ENCODE results near the gene IFT81. TPM values are rescaled to one million over a fixed set of nuclear protein-coding genes. Genes with fewer than 3 reads are reported as not detected.

IFT81 gene
- total and polyA plus RNA-seq, 2 of the 13 experiments (the other 11 are each of a cell fraction or from before 2014, with no cell fraction given), result 4.2 to 13.0 TPM

DNA sequence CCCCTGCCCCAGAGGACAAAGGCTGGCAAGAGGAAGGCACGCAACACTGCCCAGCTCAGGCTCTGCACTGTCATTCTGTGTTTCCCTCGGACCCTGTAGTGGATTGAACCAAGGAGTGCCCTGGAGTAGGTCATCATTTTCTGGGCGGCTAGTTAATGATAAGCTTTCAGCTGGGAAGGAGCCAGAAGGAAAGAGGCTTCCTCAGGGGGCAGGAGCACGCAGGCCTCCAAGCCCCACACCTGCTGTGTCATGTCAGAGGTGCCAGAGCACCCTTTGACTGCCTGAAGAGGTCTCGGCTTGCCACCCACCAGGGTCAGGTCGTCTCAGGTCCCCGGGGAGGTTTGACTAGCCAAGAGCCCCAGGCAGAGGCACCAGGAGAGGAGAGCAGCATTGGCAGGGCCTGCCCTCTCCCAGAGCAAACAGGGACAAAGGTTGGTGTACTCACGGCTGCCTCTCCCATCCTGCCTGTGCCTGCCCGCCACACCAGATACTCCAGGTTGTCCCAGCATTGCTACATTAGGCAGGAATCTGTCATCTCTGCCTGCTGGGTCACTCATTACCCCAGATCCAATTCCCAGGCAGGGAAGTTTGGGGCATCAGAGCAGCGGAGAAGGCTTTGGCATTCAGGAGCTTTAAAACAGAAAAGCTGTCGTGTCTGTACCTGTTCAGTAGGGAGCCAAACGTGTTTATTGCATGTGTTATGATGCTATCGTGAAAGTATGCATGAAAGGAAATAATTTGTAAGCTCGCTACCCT lies 123.4 kb downstream of the IFT81 start (continued):
- TF ChIP-seq, protein P1, sequence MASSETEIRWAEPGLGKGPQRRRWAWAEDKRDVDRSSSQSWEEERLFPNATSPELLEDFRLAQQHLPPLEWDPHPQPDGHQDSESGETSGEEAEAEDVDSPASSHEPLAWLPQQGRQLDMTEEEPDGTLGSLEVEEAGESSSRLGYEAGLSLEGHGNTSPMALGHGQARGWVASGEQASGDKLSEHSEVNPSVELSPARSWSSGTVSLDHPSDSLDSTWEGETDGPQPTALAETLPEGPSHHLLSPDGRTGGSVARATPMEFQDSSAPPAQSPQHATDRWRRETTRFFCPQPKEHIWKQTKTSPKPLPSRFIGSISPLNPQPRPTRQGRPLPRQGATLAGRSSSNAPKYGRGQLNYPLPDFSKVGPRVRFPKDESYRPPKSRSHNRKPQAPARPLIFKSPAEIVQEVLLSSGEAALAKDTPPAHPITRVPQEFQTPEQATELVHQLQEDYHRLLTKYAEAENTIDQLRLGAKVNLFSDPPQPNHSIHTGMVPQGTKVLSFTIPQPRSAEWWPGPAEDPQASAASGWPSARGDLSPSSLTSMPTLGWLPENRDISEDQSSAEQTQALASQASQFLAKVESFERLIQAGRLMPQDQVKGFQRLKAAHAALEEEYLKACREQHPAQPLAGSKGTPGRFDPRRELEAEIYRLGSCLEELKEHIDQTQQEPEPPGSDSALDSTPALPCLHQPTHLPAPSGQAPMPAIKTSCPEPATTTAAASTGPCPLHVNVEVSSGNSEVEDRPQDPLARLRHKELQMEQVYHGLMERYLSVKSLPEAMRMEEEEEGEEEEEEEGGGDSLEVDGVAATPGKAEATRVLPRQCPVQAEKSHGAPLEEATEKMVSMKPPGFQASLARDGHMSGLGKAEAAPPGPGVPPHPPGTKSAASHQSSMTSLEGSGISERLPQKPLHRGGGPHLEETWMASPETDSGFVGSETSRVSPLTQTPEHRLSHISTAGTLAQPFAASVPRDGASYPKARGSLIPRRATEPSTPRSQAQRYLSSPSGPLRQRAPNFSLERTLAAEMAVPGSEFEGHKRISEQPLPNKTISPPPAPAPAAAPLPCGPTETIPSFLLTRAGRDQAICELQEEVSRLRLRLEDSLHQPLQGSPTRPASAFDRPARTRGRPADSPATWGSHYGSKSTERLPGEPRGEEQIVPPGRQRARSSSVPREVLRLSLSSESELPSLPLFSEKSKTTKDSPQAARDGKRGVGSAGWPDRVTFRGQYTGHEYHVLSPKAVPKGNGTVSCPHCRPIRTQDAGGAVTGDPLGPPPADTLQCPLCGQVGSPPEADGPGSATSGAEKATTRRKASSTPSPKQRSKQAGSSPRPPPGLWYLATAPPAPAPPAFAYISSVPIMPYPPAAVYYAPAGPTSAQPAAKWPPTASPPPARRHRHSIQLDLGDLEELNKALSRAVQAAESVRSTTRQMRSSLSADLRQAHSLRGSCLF (CRISPR knock-in tag; IDR thresholded peaks at IDR 0.05; ENCODE audit: borderline replicate concordance), result no peak
- TF ChIP-seq, protein P2, sequence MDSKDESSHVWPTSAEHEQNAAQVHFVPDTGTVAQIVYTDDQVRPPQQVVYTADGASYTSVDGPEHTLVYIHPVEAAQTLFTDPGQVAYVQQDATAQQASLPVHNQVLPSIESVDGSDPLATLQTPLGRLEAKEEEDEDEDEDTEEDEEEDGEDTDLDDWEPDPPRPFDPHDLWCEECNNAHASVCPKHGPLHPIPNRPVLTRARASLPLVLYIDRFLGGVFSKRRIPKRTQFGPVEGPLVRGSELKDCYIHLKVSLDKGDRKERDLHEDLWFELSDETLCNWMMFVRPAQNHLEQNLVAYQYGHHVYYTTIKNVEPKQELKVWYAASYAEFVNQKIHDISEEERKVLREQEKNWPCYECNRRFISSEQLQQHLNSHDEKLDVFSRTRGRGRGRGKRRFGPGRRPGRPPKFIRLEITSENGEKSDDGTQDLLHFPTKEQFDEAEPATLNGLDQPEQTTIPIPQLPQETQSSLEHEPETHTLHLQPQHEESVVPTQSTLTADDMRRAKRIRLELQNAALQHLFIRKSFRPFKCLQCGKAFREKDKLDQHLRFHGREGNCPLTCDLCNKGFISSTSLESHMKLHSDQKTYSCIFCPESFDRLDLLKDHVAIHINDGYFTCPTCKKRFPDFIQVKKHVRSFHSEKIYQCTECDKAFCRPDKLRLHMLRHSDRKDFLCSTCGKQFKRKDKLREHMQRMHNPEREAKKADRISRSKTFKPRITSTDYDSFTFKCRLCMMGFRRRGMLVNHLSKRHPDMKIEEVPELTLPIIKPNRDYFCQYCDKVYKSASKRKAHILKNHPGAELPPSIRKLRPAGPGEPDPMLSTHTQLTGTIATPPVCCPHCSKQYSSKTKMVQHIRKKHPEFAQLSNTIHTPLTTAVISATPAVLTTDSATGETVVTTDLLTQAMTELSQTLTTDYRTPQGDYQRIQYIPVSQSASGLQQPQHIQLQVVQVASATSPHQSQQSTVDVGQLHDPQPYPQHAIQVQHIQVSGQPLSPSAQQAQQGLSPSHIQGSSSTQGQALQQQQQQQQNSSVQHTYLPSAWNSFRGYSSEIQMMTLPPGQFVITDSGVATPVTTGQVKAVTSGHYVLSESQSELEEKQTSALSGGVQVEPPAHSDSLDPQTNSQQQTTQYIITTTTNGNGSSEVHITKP (CRISPR knock-in tag; IDR thresholded peaks at IDR 0.05; ENCODE audit: low read depth), result peak; percentile 95
- no peak; the same call in 1 of the 2 replicates for TF ChIP-seq ZBTB20 (CRISPR knock-in tag; IDR thresholded peaks at IDR 0.05; ENCODE audit: borderline replicate concordance, low read depth)
- no peak for TF ChIP-seq JARID2 (CRISPR knock-in tag; IDR thresholded peaks at IDR 0.05; ENCODE audit: insufficient replicate concordance)
- TF ChIP-seq ZNF670 (CRISPR knock-in tag; IDR thresholded peaks at IDR 0.05; ENCODE audit: borderline replicate concordance), result no peak
- TF ChIP-seq, protein P3, sequence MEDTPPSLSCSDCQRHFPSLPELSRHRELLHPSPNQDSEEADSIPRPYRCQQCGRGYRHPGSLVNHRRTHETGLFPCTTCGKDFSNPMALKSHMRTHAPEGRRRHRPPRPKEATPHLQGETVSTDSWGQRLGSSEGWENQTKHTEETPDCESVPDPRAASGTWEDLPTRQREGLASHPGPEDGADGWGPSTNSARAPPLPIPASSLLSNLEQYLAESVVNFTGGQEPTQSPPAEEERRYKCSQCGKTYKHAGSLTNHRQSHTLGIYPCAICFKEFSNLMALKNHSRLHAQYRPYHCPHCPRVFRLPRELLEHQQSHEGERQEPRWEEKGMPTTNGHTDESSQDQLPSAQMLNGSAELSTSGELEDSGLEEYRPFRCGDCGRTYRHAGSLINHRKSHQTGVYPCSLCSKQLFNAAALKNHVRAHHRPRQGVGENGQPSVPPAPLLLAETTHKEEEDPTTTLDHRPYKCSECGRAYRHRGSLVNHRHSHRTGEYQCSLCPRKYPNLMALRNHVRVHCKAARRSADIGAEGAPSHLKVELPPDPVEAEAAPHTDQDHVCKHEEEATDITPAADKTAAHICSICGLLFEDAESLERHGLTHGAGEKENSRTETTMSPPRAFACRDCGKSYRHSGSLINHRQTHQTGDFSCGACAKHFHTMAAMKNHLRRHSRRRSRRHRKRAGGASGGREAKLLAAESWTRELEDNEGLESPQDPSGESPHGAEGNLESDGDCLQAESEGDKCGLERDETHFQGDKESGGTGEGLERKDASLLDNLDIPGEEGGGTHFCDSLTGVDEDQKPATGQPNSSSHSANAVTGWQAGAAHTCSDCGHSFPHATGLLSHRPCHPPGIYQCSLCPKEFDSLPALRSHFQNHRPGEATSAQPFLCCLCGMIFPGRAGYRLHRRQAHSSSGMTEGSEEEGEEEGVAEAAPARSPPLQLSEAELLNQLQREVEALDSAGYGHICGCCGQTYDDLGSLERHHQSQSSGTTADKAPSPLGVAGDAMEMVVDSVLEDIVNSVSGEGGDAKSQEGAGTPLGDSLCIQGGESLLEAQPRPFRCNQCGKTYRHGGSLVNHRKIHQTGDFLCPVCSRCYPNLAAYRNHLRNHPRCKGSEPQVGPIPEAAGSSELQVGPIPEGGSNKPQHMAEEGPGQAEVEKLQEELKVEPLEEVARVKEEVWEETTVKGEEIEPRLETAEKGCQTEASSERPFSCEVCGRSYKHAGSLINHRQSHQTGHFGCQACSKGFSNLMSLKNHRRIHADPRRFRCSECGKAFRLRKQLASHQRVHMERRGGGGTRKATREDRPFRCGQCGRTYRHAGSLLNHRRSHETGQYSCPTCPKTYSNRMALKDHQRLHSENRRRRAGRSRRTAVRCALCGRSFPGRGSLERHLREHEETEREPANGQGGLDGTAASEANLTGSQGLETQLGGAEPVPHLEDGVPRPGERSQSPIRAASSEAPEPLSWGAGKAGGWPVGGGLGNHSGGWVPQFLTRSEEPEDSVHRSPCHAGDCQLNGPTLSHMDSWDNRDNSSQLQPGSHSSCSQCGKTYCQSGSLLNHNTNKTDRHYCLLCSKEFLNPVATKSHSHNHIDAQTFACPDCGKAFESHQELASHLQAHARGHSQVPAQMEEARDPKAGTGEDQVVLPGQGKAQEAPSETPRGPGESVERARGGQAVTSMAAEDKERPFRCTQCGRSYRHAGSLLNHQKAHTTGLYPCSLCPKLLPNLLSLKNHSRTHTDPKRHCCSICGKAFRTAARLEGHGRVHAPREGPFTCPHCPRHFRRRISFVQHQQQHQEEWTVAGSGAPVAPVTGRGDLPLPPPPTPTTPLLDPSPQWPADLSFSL (CRISPR knock-in tag; IDR thresholded peaks at IDR 0.05), result no peak
- TF ChIP-seq ZBTB1 (CRISPR knock-in tag; IDR thresholded peaks at IDR 0.05; ENCODE audit: borderline replicate concordance), result no peak
- peak; percentile 84; the same call in 1 of the 2 replicates for TF ChIP-seq HDAC2 (CRISPR knock-in tag; IDR thresholded peaks at IDR 0.05)
- TF ChIP-seq MYNN (CRISPR knock-in tag; IDR thresholded peaks at IDR 0.05; ENCODE audit: low read depth), result no peak
- TF ChIP-seq, protein P4, sequence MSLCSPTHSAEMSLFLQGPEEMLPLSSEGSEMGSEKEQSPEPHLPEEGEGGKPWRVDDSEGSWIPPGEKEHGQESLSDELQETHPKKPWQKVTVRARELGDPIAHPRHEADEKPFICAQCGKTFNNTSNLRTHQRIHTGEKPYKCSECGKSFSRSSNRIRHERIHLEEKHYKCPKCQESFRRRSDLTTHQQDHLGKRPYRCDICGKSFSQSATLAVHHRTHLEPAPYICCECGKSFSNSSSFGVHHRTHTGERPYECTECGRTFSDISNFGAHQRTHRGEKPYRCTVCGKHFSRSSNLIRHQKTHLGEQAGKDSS (CRISPR knock-in tag; IDR thresholded peaks at IDR 0.05; ENCODE audit: borderline replicate concordance, low read depth), result peak; percentile 22; the same call in 1 of the 2 replicates

Data from HepG2 (cell line).